Measurements from ENCODE around the gene COL13A1. TPM values are rescaled to one million over a fixed set of nuclear protein-coding genes. Genes with fewer than 3 reads are reported as not detected.

Gene COL13A1
- total RNA-seq, 1 donor from 2014 or later = 0.43 TPM

DNA sequence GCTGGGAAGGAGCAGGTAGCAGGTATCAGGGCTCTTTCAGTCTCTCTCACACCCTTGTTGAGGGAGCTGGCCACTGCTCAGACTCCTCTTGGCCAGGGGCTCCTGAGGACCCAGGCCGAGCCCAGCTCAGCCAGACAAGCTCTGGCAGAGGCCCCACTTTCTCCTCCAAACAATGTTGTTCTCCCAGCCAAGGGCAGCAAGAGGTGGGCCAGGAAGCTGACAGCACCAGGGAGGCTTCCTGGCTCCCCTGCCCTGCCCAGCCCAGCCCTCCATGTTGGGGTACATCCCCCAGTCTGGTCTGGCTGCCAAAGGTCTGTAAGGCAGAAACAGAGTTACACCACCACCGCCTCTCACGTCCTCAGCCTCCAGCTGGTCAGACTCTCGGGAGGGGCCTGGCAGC, 33.9 kb upstream of the COL13A1 start:
- H3K9me3 Mint-ChIP-seq (ENCODE audit: low read depth) = no peaks in the 10 kb centered on the region
- no peaks in the 10 kb centered on the region for H3K36me3 Mint-ChIP-seq (ENCODE audit: insufficient read depth)
- no peak overlapping the region for H3K27ac Mint-ChIP-seq
- TF ChIP-seq, protein P1, sequence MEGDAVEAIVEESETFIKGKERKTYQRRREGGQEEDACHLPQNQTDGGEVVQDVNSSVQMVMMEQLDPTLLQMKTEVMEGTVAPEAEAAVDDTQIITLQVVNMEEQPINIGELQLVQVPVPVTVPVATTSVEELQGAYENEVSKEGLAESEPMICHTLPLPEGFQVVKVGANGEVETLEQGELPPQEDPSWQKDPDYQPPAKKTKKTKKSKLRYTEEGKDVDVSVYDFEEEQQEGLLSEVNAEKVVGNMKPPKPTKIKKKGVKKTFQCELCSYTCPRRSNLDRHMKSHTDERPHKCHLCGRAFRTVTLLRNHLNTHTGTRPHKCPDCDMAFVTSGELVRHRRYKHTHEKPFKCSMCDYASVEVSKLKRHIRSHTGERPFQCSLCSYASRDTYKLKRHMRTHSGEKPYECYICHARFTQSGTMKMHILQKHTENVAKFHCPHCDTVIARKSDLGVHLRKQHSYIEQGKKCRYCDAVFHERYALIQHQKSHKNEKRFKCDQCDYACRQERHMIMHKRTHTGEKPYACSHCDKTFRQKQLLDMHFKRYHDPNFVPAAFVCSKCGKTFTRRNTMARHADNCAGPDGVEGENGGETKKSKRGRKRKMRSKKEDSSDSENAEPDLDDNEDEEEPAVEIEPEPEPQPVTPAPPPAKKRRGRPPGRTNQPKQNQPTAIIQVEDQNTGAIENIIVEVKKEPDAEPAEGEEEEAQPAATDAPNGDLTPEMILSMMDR (IDR thresholded peaks at IDR 0.05; ENCODE audit: unreplicated experiment) = no peak
- DNase-seq (ENCODE audit: low spot score, unreplicated experiment) = no peak
- H3K4me1 Mint-ChIP-seq (ENCODE audit: low read depth) = no peaks in the 10 kb centered on the region
- no peak overlapping the region for H3K4me3 Mint-ChIP-seq (ENCODE audit: low read depth)
- peaks cover 29% of the 10 kb centered on the region for H3K27me3 Mint-ChIP-seq

DNA sequence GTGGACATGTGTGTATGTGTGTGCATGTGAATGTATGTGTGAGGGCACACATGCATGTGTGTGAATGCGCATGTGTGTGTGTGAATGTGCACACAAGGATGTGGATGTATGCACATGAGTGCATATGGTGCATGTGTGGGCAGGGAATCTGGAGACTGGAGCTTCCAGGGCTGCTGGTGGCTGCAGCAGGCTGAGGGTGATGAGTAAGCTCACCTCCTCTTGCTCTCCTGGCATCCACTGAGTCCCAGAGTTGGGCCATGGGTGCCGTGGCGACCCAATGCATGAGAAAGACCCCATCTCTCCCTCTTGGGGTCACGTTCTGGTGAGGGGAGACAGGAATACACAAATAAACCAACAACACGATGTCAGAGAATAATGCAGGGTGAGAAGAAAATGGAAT, 33.3 kb upstream of the COL13A1 start:
- Mint-ChIP-seq H3K27ac (no peak overlapping the region), H3K36me3 (ENCODE audit: insufficient read depth) (no peaks in the 10 kb centered on the region), H3K4me1 (ENCODE audit: low read depth) (no peaks in the 10 kb centered on the region), H3K9me3 (ENCODE audit: low read depth) (no peaks in the 10 kb centered on the region), H3K4me3 (ENCODE audit: low read depth) (no peak overlapping the region), H3K27me3 (peaks cover 29% of the 10 kb centered on the region)
- DNase-seq (ENCODE audit: low spot score, unreplicated experiment) = no peak
- TF ChIP-seq, protein P1 (IDR thresholded peaks at IDR 0.05; ENCODE audit: unreplicated experiment) = no peak

DNA sequence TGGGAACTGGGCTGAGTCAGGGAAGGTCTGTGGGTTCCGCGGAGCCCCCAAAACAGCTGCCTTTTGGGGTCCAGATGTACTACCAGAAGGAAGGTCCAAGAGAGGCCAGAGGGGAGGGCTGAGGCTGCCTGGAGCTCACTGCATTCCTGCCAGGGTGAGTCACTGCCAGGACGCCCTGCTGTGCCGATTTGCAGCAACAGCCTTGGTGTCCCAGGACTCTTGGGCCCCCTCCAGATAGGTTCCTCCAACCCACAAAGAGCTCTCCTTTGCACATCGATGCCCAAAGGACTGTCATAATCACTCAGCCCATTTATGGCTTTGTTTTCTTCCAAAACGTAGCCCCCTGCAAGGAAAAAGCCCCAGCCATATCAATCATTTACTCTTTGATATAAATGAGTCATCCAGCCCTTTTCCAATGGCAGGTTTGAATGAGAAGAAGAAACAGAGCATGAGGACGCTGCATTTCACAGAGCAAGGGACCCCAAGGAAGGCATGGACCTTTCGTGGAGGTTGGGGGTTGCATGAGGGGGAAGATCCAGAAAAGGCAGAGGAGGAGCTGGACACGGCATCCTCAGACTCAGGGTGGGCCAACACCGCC, 32.2 kb upstream of the COL13A1 start:
- no peak overlapping the region for H3K27ac Mint-ChIP-seq
- no peak for DNase-seq (ENCODE audit: low spot score, unreplicated experiment)
- H3K27me3 Mint-ChIP-seq = peaks cover 29% of the 10 kb centered on the region
- no peak overlapping the region for H3K4me3 Mint-ChIP-seq (ENCODE audit: low read depth)
- no peaks in the 10 kb centered on the region for H3K4me1 Mint-ChIP-seq (ENCODE audit: low read depth)
- TF ChIP-seq, protein P1 (IDR thresholded peaks at IDR 0.05; ENCODE audit: unreplicated experiment) = no peak
- no peaks in the 10 kb centered on the region for H3K36me3 Mint-ChIP-seq (ENCODE audit: insufficient read depth)
- H3K9me3 Mint-ChIP-seq (ENCODE audit: low read depth) = no peaks in the 10 kb centered on the region

DNA sequence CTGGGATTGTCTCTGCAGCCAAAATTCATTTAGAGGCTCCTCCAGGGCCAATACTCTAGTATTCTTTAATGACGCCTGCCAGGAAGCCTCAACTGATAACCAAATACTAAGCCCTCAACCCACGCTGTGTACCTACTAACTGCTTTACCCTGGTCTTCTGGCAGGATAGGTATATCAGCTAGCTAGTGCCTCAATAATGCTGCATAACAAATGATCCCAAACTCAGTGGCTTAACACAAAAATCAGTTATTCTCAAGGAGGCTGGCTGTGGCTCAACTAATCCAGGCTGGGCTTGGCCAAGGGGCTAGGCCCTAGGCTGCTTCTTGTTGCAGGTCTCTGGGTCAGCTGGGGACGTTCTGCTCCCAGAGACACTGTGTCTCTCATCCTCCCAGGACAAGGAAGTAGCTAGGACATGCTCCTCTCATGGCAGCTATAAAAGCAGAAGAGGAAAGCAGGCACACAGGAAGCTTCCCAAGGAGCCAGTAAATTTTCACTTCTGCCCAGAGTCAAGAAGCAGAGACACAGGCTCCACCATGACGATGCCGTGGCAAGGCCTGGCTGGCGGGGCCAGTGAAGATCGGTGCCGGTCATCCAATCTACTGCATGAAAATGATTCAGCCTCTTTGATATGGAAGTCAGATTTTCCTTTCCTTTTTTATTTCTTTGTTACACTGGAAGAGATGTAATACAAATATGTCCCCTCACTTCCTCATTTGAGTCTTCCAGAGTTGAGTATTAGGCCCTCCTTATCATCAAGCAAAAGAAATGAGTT, 28.6 kb upstream of the COL13A1 start:
- no peaks in the 10 kb centered on the region for H3K4me1 Mint-ChIP-seq (ENCODE audit: low read depth)
- H3K4me3 Mint-ChIP-seq (ENCODE audit: low read depth) = no peak overlapping the region
- no peaks in the 10 kb centered on the region for H3K9me3 Mint-ChIP-seq (ENCODE audit: low read depth)
- H3K27ac Mint-ChIP-seq = no peak overlapping the region
- H3K36me3 Mint-ChIP-seq (ENCODE audit: insufficient read depth) = no peaks in the 10 kb centered on the region
- TF ChIP-seq, protein P1 (IDR thresholded peaks at IDR 0.05; ENCODE audit: unreplicated experiment) = no peak
- no peak for DNase-seq (ENCODE audit: low spot score, unreplicated experiment)
- peaks cover 43% of the 10 kb centered on the region for H3K27me3 Mint-ChIP-seq

DNA sequence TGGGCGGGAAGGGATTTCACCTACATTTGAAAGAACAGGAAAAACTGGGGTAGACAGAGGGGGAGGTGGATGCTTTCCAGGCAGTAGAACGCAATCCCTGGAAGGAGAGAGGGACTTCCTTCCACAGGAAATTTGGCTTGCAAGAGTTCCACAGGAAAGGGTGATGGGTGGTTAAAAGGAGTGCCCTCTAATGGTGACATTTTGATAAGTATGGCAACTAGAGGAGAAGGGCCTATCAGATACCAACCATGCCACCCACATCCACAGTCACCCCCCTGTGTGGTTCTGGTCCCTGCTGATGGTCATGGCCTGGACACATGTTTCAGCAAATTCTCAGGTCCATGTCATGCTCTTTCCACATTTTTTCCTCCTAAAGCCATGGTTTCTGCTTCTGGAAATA, 27.1 kb upstream of the COL13A1 start:
- no peaks in the 10 kb centered on the region for H3K36me3 Mint-ChIP-seq (ENCODE audit: insufficient read depth)
- TF ChIP-seq, protein P1 (IDR thresholded peaks at IDR 0.05; ENCODE audit: unreplicated experiment) = no peak
- no peak overlapping the region for H3K4me3 Mint-ChIP-seq (ENCODE audit: low read depth)
- DNase-seq (ENCODE audit: low spot score, unreplicated experiment) = no peak
- peaks cover 33% of the 10 kb centered on the region for H3K27me3 Mint-ChIP-seq
- no peak overlapping the region for H3K27ac Mint-ChIP-seq
- no peaks in the 10 kb centered on the region for H3K9me3 Mint-ChIP-seq (ENCODE audit: low read depth)
- H3K4me1 Mint-ChIP-seq (ENCODE audit: low read depth) = no peaks in the 10 kb centered on the region

Measured in progenitor cell of endocrine pancreas (in vitro differentiated cells).